IMR-90 (cell line): ENCODE measurements around the gene PRR23B.

Source experiments
- BHLHE40 ChIP-seq: fragments of 150-350 bp; IDR thresholded peaks from 2 replicates; pipeline ENCODE4 v1.6.1; 2016; ENCODE audit warnings: mild to moderate bottlenecking, low read depth, low read length
- CHD1 ChIP-seq: IDR thresholded peaks from 2 replicates; pipeline ENCODE4 v1.6.1; 2012; ENCODE audit warnings: low read depth, low read length, improper control_type of control experiment
- FOS ChIP-seq: fragments of 150-350 bp; IDR thresholded peaks from 2 replicates; pipeline ENCODE4 v1.6.1; 2016; ENCODE audit warnings: low read depth, low read length
- MAZ ChIP-seq: IDR thresholded peaks from 2 replicates; pipeline ENCODE4 v1.6.1; 2012; ENCODE audit warnings: low read depth, mild to moderate bottlenecking, low read length, improper control_type of control experiment, moderate library complexity, borderline replicate concordance
- POLR2A ChIP-seq: IDR thresholded peaks from 2 replicates; pipeline ENCODE4 v1.6.1; 2012; ENCODE audit warnings: mild to moderate bottlenecking, low read depth, low read length
- RAD21 ChIP-seq: IDR thresholded peaks from 2 replicates; pipeline ENCODE4 v1.6.1; 2012; ENCODE audit warnings: low read length, improper control_type of control experiment
- RCOR1 ChIP-seq: IDR thresholded peaks from 2 replicates; pipeline ENCODE4 v1.6.1; 2012; ENCODE audit warnings: mild to moderate bottlenecking, low read length, improper control_type of control experiment; ENCODE audit not compliant: insufficient replicate concordance
- SMC3 ChIP-seq: fragments of 150-350 bp; IDR thresholded peaks from 2 replicates; pipeline ENCODE4 v1.6.1; 2016; ENCODE audit warnings: low read depth, mild to moderate bottlenecking, antibody characterized with exemption, low read length, moderate library complexity
- TF ChIP-seq, protein P1 (sequence below): conservative IDR thresholded peaks from 2 replicates; pipeline ENCODE4 v1.5.1; 2012; ENCODE audit warnings: mild to moderate bottlenecking, low read depth, low read length, improper control_type of control experiment

DNA sequence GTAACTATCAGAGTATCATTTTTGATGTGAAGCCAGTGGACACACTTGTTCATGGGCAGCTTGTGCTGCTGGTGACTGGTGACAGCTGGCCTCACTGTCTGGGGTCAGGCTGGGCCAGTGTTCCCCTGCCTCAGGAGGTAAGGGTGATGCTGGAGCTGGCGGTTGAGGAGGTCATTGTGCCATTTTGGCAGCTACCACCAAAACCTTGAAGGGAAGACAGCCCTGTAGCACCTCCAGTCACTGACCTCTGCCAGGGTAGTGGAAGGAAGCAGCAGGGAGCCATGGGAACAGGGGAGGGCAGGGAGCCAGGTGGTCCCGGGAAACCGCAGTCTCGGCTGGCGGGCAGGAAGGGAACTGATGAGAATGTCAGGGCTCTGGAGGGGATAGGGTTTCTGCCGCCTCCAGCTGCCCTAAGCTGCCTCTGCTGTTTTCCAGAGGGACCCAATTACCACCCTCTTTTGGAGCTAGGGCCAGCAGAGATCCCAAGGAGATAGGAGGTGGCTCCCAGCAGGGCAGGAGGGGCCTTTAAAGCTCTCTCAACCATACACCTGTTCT is 48.9 kb downstream of the PRR23B start:
- TF ChIP-seq, protein P1, sequence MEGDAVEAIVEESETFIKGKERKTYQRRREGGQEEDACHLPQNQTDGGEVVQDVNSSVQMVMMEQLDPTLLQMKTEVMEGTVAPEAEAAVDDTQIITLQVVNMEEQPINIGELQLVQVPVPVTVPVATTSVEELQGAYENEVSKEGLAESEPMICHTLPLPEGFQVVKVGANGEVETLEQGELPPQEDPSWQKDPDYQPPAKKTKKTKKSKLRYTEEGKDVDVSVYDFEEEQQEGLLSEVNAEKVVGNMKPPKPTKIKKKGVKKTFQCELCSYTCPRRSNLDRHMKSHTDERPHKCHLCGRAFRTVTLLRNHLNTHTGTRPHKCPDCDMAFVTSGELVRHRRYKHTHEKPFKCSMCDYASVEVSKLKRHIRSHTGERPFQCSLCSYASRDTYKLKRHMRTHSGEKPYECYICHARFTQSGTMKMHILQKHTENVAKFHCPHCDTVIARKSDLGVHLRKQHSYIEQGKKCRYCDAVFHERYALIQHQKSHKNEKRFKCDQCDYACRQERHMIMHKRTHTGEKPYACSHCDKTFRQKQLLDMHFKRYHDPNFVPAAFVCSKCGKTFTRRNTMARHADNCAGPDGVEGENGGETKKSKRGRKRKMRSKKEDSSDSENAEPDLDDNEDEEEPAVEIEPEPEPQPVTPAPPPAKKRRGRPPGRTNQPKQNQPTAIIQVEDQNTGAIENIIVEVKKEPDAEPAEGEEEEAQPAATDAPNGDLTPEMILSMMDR = no peak
- TF ChIP-seq POLR2A (no peak), BHLHE40 (no peak), MAZ (no peak), RAD21 (no peak), SMC3 (no peak), CHD1 (no peak), FOS (no peak), RCOR1 (no peak)
